ENCODE results near the gene TIGAR.

DNA sequence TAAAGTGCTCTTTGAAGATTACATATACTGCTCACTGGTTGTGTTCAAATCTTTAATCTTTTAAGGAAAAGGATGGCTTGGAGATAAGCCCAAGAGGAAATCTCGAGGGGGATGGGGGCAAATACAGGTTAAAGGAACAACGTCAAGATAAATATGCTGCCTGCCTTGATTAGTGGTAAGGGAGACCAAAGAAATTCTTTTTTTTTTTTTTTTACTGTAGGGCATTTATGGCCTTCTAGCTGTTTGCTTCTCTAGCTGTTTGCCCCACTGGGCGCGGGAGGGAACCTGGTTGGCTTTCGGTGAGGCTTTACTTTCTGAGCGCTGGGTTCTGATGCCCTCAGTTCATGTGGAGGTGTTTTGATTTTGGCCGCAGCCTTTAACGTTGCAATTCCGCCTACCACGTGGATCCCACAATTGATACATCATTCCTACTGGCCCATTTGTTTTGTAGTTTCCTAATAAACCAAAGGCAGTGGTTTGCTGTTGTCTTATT, 41.8 kb upstream of the TIGAR start:
- no peak for TF ChIP-seq GATA2 (IDR thresholded peaks at IDR 0.05; ENCODE audit: insufficient read depth, insufficient read length, low read depth, low read length)
- TF ChIP-seq, protein P1, sequence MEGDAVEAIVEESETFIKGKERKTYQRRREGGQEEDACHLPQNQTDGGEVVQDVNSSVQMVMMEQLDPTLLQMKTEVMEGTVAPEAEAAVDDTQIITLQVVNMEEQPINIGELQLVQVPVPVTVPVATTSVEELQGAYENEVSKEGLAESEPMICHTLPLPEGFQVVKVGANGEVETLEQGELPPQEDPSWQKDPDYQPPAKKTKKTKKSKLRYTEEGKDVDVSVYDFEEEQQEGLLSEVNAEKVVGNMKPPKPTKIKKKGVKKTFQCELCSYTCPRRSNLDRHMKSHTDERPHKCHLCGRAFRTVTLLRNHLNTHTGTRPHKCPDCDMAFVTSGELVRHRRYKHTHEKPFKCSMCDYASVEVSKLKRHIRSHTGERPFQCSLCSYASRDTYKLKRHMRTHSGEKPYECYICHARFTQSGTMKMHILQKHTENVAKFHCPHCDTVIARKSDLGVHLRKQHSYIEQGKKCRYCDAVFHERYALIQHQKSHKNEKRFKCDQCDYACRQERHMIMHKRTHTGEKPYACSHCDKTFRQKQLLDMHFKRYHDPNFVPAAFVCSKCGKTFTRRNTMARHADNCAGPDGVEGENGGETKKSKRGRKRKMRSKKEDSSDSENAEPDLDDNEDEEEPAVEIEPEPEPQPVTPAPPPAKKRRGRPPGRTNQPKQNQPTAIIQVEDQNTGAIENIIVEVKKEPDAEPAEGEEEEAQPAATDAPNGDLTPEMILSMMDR (IDR thresholded peaks at IDR 0.05; ENCODE audit: extremely low read depth in 1 of 2, insufficient read depth in 1 of 2, low read depth in 1 of 2, low read length in 2 of 2): no peak
- TF ChIP-seq POLR2A (IDR thresholded peaks at IDR 0.05; ENCODE audit: low read depth, low read length): no peak
- no peak for TF ChIP-seq POLR2AphosphoS5 (IDR thresholded peaks at IDR 0.05; ENCODE audit: insufficient read depth, low read depth, low read length)
